Measurements from ENCODE around the gene ZFPL1.

DNA sequence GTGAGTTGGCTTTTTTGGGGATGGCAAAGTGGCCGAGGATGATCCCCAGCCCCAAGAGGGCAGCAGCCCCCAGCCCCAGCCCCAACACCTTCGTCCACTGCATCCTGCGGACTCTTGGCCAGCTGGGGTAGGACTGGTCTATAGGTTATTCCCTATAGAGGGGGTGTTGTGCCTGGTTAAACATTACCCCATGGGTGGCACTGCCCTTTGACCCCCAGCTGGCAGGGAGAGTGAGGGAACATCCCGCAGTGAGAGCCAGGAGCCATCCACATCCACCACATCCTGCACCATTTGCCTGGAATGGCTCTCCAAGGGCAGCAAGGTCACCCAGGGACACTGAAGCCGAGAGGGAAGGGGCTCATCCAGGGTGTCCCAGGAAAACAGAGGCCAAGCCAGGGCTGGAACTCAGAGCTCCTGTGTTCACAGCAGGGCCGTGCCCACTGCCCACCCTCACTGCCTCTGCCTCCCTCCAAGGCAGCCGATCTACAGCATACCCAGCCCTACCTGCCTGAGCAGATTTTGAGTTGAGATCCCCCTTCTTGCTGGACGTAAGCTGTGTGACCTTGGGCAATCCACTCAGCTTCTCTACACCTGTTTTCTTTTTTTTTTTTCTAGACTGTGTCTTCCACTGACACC, 25.5 kb upstream of the ZFPL1 start, which contains the start of gene NAALADL1:
- TF ChIP-seq, protein P1, sequence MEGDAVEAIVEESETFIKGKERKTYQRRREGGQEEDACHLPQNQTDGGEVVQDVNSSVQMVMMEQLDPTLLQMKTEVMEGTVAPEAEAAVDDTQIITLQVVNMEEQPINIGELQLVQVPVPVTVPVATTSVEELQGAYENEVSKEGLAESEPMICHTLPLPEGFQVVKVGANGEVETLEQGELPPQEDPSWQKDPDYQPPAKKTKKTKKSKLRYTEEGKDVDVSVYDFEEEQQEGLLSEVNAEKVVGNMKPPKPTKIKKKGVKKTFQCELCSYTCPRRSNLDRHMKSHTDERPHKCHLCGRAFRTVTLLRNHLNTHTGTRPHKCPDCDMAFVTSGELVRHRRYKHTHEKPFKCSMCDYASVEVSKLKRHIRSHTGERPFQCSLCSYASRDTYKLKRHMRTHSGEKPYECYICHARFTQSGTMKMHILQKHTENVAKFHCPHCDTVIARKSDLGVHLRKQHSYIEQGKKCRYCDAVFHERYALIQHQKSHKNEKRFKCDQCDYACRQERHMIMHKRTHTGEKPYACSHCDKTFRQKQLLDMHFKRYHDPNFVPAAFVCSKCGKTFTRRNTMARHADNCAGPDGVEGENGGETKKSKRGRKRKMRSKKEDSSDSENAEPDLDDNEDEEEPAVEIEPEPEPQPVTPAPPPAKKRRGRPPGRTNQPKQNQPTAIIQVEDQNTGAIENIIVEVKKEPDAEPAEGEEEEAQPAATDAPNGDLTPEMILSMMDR (IDR thresholded peaks at IDR 0.05) = no peak
- no peak for TF ChIP-seq POLR2A (IDR thresholded peaks at IDR 0.05)
- TF ChIP-seq EP300 (IDR thresholded peaks at IDR 0.05) = no peak
